Subcutaneous abdominal adipose tissue (tissue), 5 donors: ENCODE measurements around the gene MEG3.

Experiments used
- H3K27ac ChIP-seq: one replicate; pipeline ENCODE4 v1.7.0; 2013; ENCODE audit warnings: low read depth, mild to moderate bottlenecking, inconsistent platforms, low read length, moderate library complexity
- H3K27me3 ChIP-seq, 5 donors: one replicate each; pipeline ENCODE4 v1.7.0; 2013; ENCODE audit warnings: low read length in 5 of 5, inconsistent platforms in 1 of 5; ENCODE audit not compliant: control insufficient read depth in 5 of 5, insufficient read depth in 4 of 5
- H3K36me3 ChIP-seq, 5 donors: one replicate each; pipeline ENCODE4 v1.7.0; 2013; ENCODE audit warnings: low read length in 5 of 5; ENCODE audit not compliant: control insufficient read depth in 5 of 5, insufficient read depth in 5 of 5
- H3K4me1 ChIP-seq, 5 donors: one replicate each; pipeline ENCODE4 v1.7.0; 2013; ENCODE audit warnings: low read length in 5 of 5, mild to moderate bottlenecking in 3 of 5, moderate library complexity in 1 of 5; ENCODE audit not compliant: control insufficient read depth in 5 of 5, insufficient read depth in 5 of 5
- H3K4me3 ChIP-seq, 5 donors: one replicate each; pipeline ENCODE4 v1.7.0; 2013; ENCODE audit warnings: low read length in 5 of 5, low read depth in 1 of 5
- H3K9ac ChIP-seq, 5 donors: one replicate each; pipeline ENCODE4 v1.7.0; 2013; ENCODE audit warnings: low read length in 5 of 5, mild to moderate bottlenecking in 4 of 5, moderate library complexity in 3 of 5
- H3K9me3 ChIP-seq, 5 donors: one replicate each; pipeline ENCODE4 v1.7.0; 2013; ENCODE audit warnings: low read length in 5 of 5; ENCODE audit not compliant: control insufficient read depth in 5 of 5
- donor health status: healthy.
- donor health status: healthy.
- donor health status: healthy.
- donor health status: healthy.
- donor health status: healthy.

MEG3 gene

GRCh38 chr14:100828031-100828769 lies 2.3 kb downstream of the MEG3 start:
- Histone ChIP-seq H3K27ac (no peak overlapping the region), H3K9ac (no peak overlapping the region), H3K9me3 (peaks cover 0 to 6% (median 0%) of the 10 kb centered on the region in 5 donors), H3K4me1 (peaks cover 0 to 12% (median 3%) of the 10 kb centered on the region in 5 donors), H3K36me3 (no peaks in the 10 kb centered on the region), H3K4me3 (peak overlapping the region in 3 of 5 donors; percentile 44 to 55 (median 50)), H3K27me3 (peaks cover 20 to 40% (median 24%) of the 10 kb centered on the region in 5 donors)

- H3K9me3 ChIP-seq = peaks cover 0 to 6% (median 0%) of the 10 kb centered on the region in 5 donors
- H3K4me3 ChIP-seq = no peak overlapping the region
- H3K27me3 ChIP-seq = peaks cover 12 to 32% (median 23%) of the 10 kb centered on the region in 5 donors
- H3K36me3 ChIP-seq = no peaks in the 10 kb centered on the region
- peaks cover 0 to 4% (median 0%) of the 10 kb centered on the region in 5 donors for H3K4me1 ChIP-seq
- no peak overlapping the region for H3K9ac ChIP-seq
- no peak overlapping the region for H3K27ac ChIP-seq
These were observed 4.8 kb downstream of the MEG3 start for GRCh38 chr14:100830681-100831080.

GRCh38 chr14:100832311-100832960 lies 6.5 kb downstream of the MEG3 start:
- peaks cover 5 to 30% (median 15%) of the 10 kb centered on the region in 5 donors for H3K27me3 ChIP-seq
- no peaks in the 10 kb centered on the region for H3K36me3 ChIP-seq
- H3K9ac ChIP-seq = no peak overlapping the region
- no peak overlapping the region for H3K4me3 ChIP-seq
- peaks cover 0 to 6% (median 0%) of the 10 kb centered on the region in 5 donors for H3K9me3 ChIP-seq
- no peak overlapping the region for H3K27ac ChIP-seq
- peaks cover 0 to under 1% (median 0%) of the 10 kb centered on the region in 5 donors for H3K4me1 ChIP-seq

- Histone ChIP-seq H3K27me3 (peaks cover 5 to 19% (median 10%) of the 10 kb centered on the region in 5 donors), H3K4me1 (no peaks in the 10 kb centered on the region), H3K27ac (no peak overlapping the region), H3K9ac (no peak overlapping the region), H3K9me3 (no peaks in the 10 kb centered on the region), H3K4me3 (no peak overlapping the region), H3K36me3 (no peaks in the 10 kb centered on the region)
These were observed 8.3 kb downstream of the MEG3 start for GRCh38 chr14:100834082-100834793.

GRCh38 chr14:100834794-100835547 lies 9.1 kb downstream of the MEG3 start:
- Histone ChIP-seq H3K27me3 (peaks cover 0 to 17% (median 6%) of the 10 kb centered on the region in 5 donors), H3K4me3 (no peak overlapping the region), H3K27ac (no peak overlapping the region), H3K9ac (no peak overlapping the region), H3K4me1 (no peaks in the 10 kb centered on the region), H3K9me3 (no peaks in the 10 kb centered on the region), H3K36me3 (no peaks in the 10 kb centered on the region)

- H3K9me3 ChIP-seq = no peaks in the 10 kb centered on the region
- H3K27me3 ChIP-seq = peaks cover 0 to 17% (median 6%) of the 10 kb centered on the region in 5 donors
- H3K4me3 ChIP-seq = no peak overlapping the region
- no peak overlapping the region for H3K9ac ChIP-seq
- no peak overlapping the region for H3K27ac ChIP-seq
- H3K4me1 ChIP-seq = no peaks in the 10 kb centered on the region
- H3K36me3 ChIP-seq = no peaks in the 10 kb centered on the region
These were observed 9.8 kb downstream of the MEG3 start for GRCh38 chr14:100835548-100836310.

- Histone ChIP-seq H3K27ac (no peak overlapping the region), H3K9ac (no peak overlapping the region), H3K4me1 (no peaks in the 10 kb centered on the region), H3K9me3 (no peaks in the 10 kb centered on the region), H3K36me3 (no peaks in the 10 kb centered on the region), H3K27me3 (peaks cover 0 to 23% (median 9%) of the 10 kb centered on the region in 5 donors), H3K4me3 (no peak overlapping the region)
These were observed 10.4 kb downstream of the MEG3 start for GRCh38 chr14:100836311-100836805.

GRCh38 chr14:100836941-100837804 lies 11.3 kb downstream of the MEG3 start:
- no peak overlapping the region for H3K27ac ChIP-seq
- peaks cover 0 to 24% (median 15%) of the 10 kb centered on the region in 5 donors for H3K27me3 ChIP-seq
- no peak overlapping the region for H3K4me3 ChIP-seq
- no peaks in the 10 kb centered on the region for H3K4me1 ChIP-seq
- H3K9me3 ChIP-seq = no peaks in the 10 kb centered on the region
- H3K9ac ChIP-seq = no peak overlapping the region
- no peaks in the 10 kb centered on the region for H3K36me3 ChIP-seq
